Aorta (tissue), 5 donors: ENCODE measurements around the gene TMEM69. TPM values are rescaled to one million over a fixed set of nuclear protein-coding genes. Genes with fewer than 3 reads are reported as not detected.
"Not testable (repeated sequence)": the region's sequence is repeated elsewhere in the genome, so short reads cannot be mapped to it uniquely, and the experiment has no call there.

Experiments
- ATAC-seq: fragments of 200-7000 bp; cut with Tn5 transposase; one replicate; pipeline ENCODE4 v1.9.1; 2022; ENCODE audit warnings: moderate library complexity; ENCODE audit not compliant: low FRiP score
- DNase-seq, 2 donors: peaks; one replicate each; pipeline ENCODE4 v3.0.0-alpha.2; 2020
- H3K27ac ChIP-seq, 2 donors: one replicate each; pipeline ENCODE4 v1.5.1; 2013; ENCODE audit warnings: low read length in 2 of 2, mild to moderate bottlenecking in 2 of 2, moderate library complexity in 2 of 2, control low read depth in 1 of 2, inconsistent platforms in 1 of 2, low read depth in 1 of 2
- H3K27me3 ChIP-seq, 2 donors: one replicate each; pipeline ENCODE4 v1.6.1; 2013; ENCODE audit warnings: control low read depth in 1 of 2, low read length in 1 of 2, mild to moderate bottlenecking in 1 of 2, moderate library complexity in 1 of 2; ENCODE audit not compliant: insufficient read depth in 2 of 2, control insufficient read depth in 1 of 2
- H3K36me3 ChIP-seq, 2 donors: one replicate each; pipeline ENCODE4 v1.6.1; 2013; ENCODE audit warnings: control low read depth in 1 of 2, low read length in 1 of 2, mild to moderate bottlenecking in 1 of 2; ENCODE audit not compliant: insufficient read depth in 2 of 2, control insufficient read depth in 1 of 2
- H3K4me1 ChIP-seq, 2 donors: one replicate each; pipeline ENCODE4 v1.6.1; 2013; ENCODE audit warnings: low read length in 2 of 2, control low read depth in 1 of 2, mild to moderate bottlenecking in 1 of 2, moderate library complexity in 1 of 2; ENCODE audit not compliant: insufficient read depth in 2 of 2, control insufficient read depth in 1 of 2
- H3K4me3 ChIP-seq, 2 donors: one replicate each; pipeline ENCODE4 v1.5.1; 2013; ENCODE audit warnings: low read length in 2 of 2, control low read depth in 1 of 2, mild to moderate bottlenecking in 1 of 2
- H3K9me3 ChIP-seq: one replicate; pipeline ENCODE4 v1.6.1; 2013; ENCODE audit warnings: mild to moderate bottlenecking, low read length; ENCODE audit not compliant: control insufficient read depth
- WGBS, 2 donors: extraction: QIAGEN DNeasy Blood & Tissue Kit; methylation state at CpG; one replicate each; pipeline ENCODE4 v1.1.7; 2013; 5-methylcytosine and 5-hydroxymethylcytosine counted together
- intact Hi-C, 2 donors: fragments of 100-400 bp; cut with DNase I; formaldehyde crosslinking; loops; one replicate each; pipeline versions ENCODE4 v1.14.2 to v1.15.0; 2022
- polyA plus RNA-seq, 2 donors: library from polyadenylated mRNA; stranded (reverse); fragments of 200-250 nt; gene quantifications; one replicate each; pipeline ENCODE4 v1.2.3, GENCODE V29; 2013
- total RNA-seq, 2 donors: library from RNA; stranded (reverse); fragmentation: NEBNext Ultra II Directional; extraction: Animal tissue kit (Norgen Biotek cat#: 25700); gene quantifications; one replicate each; pipeline ENCODE4 v1.2.1, GENCODE V29; 2021
- donor health status: healthy with polysubstance abuse.
- donor health status: Bipolar disorder and iron deficiency.
- donor health status: DM: no; HTN: no; CAD: no.
- donor health status: DM: no; HTN: no; CAD: no.
- donor health status: DM: yes; HTN: yes; CAD: no.

The TMEM69 gene
- total and polyA plus RNA-seq, 4 donors, result 10.4 to 18.9 (median 15.7) TPM

DNA sequence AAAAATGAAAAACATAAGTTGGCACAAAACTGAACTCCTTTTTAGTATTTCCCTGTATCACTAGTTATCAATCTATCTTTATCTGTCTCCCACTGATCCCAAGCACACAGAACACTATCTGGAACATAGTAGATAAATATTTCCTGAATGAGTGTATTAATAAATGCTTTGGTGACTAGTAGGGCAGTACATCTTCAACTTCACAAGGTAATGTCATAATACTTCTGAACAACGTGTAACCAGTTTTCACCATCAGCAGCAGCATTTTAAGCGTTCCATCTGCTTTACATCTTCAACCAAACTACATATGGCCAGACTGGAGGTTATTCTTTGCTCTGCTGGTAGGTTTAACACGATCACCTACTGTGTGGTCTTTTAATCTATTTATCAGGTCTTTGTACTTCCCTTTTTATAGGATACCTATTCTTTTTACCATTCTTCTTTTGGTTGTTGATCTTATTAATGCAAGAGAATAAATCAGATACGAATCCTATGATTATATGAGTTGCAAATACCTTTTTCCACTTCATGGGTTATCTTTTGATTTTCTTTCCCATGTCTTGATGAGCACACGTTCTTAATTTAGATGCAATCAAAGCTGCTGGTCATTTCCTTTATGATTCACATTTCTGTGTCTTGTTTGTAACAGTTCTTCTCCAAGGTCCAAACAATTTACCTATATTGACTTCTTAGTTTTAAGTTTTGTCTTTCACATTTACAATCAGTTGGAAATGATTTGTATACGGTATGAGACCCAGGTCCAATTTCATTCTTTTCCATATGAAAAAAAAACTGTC lies 17.9 kb upstream of the TMEM69 start:
- intact Hi-C loops, result no loop called here
- DNase-seq (no peak), ATAC-seq (no peak)
- Histone ChIP-seq H3K4me3 (no peak overlapping the region), H3K27me3 (no peaks in the 10 kb centered on the region), H3K4me1 (peaks cover 2 to 8% of the 10 kb centered on the region in 2 donors), H3K9me3 (no peaks in the 10 kb centered on the region), H3K36me3 (peaks cover 0 to 2% of the 10 kb centered on the region in 2 donors), H3K27ac (no peak overlapping the region)
- 72% methylated on average over 6 of the region's 6 CpGs for WGBS, 2 donors

DNA sequence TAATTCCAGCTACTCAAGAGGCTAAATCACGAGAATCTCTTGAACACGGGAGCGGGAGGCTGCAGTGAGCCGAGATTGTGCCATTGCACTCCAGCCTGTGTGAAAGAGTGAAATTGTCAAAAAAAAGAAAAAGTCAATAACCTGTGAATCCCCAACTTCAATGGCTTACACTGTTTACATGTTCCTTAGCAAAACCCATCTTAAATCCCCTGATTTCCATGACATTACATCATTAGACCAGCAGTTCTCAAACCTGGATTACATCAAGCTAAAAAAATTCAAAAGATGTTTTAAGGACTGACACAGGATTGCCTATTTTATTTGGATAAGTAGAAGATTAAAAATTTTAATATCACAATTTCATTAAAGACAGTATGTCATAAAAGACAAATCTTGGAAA lies 14.0 kb upstream of the TMEM69 start:
- Histone ChIP-seq H3K9me3 (no peaks in the 10 kb centered on the region), H3K27ac (no peak overlapping the region), H3K27me3 (no peaks in the 10 kb centered on the region), H3K4me1 (peaks cover 2 to 8% of the 10 kb centered on the region in 2 donors), H3K4me3 (no peak overlapping the region), H3K36me3 (peaks cover 0 to 2% of the 10 kb centered on the region in 2 donors)
- no peak for ATAC-seq
- DNase-seq, result no peak
- intact Hi-C loops, result no loop called here
- WGBS, 2 donors, result 90 to 94% methylated on average over 4 of the region's 4 CpGs

DNA sequence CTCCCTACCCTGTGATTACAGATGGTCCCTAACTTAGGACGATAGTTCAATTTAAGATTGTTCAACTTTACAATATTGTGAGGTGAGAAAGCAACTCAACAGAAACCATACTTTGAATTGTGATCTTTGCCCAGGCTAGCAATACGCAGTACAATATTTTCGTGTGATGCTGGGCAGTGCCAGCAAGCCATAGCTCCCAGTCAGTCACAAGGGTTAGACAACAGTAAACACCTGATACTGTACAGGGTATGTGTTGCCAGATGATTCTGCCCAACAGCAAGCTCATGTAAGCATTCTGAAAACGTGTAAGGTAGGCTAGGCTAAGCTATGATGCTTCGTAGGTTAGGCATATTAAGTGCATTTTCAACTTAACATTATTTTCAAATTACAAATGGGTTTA lies 13.5 kb upstream of the TMEM69 start:
- H3K4me3 ChIP-seq, result no peak overlapping the region
- intact Hi-C loops, result no loop called here
- no peaks in the 10 kb centered on the region for H3K9me3 ChIP-seq
- H3K36me3 ChIP-seq, result peaks cover 0 to 2% of the 10 kb centered on the region in 2 donors
- peak overlapping the region in 1 of 2 donors; percentile 36 for H3K27ac ChIP-seq
- H3K4me1 ChIP-seq, result peaks cover 4 to 6% of the 10 kb centered on the region in 2 donors
- DNase-seq, result no peak
- ATAC-seq, result no peak
- H3K27me3 ChIP-seq, result no peaks in the 10 kb centered on the region
- 82 to 86% methylated on average over 5 of the region's 5 CpGs for WGBS, 2 donors

DNA sequence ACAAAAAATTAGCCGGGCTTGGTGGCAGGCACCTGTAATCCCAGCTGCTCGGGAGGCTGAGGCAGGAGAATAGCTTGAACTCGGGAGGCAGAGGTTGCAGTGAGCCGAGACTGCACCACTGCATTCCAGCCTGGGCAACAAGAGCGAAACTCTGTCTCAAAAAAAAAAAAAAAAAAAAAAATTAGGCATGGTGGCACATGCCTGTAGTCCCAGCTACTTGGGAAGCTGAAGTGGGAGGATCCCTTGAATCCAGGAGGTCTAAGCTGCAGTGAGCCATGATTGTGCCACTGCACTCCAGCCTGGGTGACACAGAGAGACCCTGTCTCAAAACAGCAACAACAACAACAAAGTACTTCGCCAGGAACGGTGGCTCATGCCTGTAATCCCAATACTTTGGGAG lies 11.4 kb upstream of the TMEM69 start:
- ATAC-seq, H3K4me1 ChIP-seq: not testable (repeated sequence)

DNA sequence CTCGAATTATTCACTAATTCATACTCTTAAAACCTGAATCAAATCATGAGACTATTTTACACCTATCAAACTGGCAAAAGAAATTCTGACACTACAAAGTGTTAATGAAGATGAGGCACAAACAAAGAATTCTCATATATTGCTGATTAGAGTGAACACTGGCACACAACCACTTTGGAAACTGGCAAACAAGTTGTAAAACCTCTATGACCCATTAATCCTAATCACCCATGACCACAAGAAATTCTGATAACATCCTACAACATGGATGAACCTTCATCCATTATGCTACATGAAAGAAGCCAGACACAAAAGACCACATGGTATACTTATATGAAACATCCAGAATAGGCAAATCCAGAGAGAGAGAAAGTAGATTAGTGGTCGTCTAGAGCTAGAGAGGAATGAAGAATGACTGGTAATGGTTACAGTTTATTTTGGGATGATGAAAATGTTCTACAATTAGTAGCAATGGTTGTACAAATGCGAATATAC lies 10.2 kb upstream of the TMEM69 start:
- ATAC-seq, result no peak
- Histone ChIP-seq H3K27ac (peak overlapping the region in 1 of 2 donors; percentile 14), H3K4me3 (no peak overlapping the region), H3K27me3 (no peaks in the 10 kb centered on the region), H3K9me3 (no peaks in the 10 kb centered on the region), H3K36me3 (peaks cover 0 to 2% of the 10 kb centered on the region in 2 donors), H3K4me1 (peaks cover 6% of the 10 kb centered on the region in 2 donors)
- WGBS, 2 donors, result 51 to 56% methylated on average over 3 of the region's 3 CpGs
- intact Hi-C loops, result no loop called here
- DNase-seq, result no peak

More for the DNA sequence above, 11.4 kb upstream of the TMEM69 start:
- DNase-seq, intact Hi-C loops, H3K27me3 ChIP-seq, H3K36me3 ChIP-seq, H3K27ac ChIP-seq, H3K9me3 ChIP-seq, H3K4me3 ChIP-seq: not testable (repeated sequence)
- 85 to 93% methylated on average over 6 to 7 of the region's 7 CpGs for WGBS, 2 donors

DNA sequence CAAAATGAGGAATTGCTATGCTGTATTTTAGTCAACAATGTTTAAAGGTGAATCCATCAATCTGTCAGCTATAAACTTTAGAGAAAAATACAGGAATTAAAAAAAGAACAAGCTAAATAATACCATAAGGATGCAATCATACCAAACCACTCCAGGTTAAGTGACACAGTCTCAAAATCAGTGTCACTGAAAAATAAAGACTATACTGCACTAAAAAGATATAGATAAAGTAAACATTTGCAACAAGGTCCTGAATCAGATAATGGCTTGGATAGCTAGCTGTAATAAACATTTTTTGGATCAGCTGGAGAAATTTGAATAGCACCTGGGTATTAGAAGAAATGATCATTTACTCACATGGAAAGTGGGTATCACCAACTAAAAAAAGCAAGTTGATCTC lies 9.5 kb upstream of the TMEM69 start:
- peaks cover 0 to 2% of the 10 kb centered on the region in 2 donors for H3K36me3 ChIP-seq
- H3K4me1 ChIP-seq, result peaks cover 6% of the 10 kb centered on the region in 2 donors
- ATAC-seq (no peak), DNase-seq (no peak)
- H3K27ac ChIP-seq, result peak overlapping the region in 1 of 2 donors; percentile 14
- no peaks in the 10 kb centered on the region for H3K27me3 ChIP-seq
- intact Hi-C loops, result no loop called here
- H3K4me3 ChIP-seq, result no peak overlapping the region
- no peaks in the 10 kb centered on the region for H3K9me3 ChIP-seq

DNA sequence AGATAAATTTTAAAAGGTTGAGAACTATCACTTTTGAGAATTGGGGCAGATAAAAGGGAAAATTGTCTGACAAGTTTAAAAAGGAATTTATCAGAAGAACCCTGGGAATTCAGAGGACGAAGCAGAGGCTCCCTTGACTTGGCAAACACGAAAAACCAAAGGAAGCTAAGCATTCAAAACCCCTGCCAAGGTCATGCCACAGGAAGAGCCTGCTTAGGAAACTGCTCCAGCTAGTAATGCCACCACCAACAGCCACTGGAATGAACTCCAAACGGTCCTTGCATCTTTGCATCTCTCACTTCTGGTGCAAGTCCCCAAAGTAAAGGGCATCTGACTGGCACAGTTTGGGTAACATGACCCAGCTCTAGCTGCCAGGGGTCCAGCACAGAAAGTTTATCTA lies 8.9 kb upstream of the TMEM69 start:
- H3K27me3 ChIP-seq, result no peaks in the 10 kb centered on the region
- intact Hi-C loops, result no loop called here
- peaks cover 5 to 9% of the 10 kb centered on the region in 2 donors for H3K4me1 ChIP-seq
- peak overlapping the region; percentile 18 to 67 for H3K27ac ChIP-seq
- ATAC-seq (no peak), DNase-seq (no peak)
- H3K9me3 ChIP-seq, result no peaks in the 10 kb centered on the region
- 0 to 3% methylated on average over 3 of the region's 3 CpGs for WGBS, 2 donors
- no peak overlapping the region for H3K4me3 ChIP-seq
- H3K36me3 ChIP-seq, result peaks cover 0 to 2% of the 10 kb centered on the region in 2 donors

DNA sequence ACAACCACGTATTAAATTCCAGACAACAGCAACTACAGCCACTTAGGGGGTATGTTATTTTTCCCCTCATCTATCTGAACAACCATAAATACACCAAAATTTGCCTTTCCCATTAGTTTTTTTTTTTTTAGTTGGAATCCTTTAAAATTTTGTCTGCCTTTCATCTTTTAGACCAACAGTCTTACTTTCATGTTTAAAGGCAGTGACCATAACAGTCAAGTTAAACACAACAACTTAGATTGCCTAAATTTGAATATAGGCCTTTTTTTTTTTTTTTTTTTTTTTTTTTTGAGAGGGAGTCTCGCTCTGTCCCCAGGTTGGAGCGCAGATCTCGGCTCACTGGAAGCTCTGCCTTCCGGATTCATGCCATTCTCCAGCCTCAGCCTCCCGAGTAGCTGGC lies 5.0 kb upstream of the TMEM69 start:
- Histone ChIP-seq H3K27ac (no peak overlapping the region), H3K9me3 (no peaks in the 10 kb centered on the region), H3K4me3 (no peak overlapping the region), H3K27me3 (no peaks in the 10 kb centered on the region), H3K4me1 (peaks cover 5% of the 10 kb centered on the region in 2 donors), H3K36me3 (no peaks in the 10 kb centered on the region)
- intact Hi-C loops, result loop anchor here in 1 of 2 donors (10.0 kb wide), 1 partner anchor 202 kb away; no protein-coding TSS in a partner anchor
- 87 to 88% methylated on average over 6 of the region's 6 CpGs for WGBS, 2 donors
- no peak for DNase-seq
- ATAC-seq, result no peak

DNA sequence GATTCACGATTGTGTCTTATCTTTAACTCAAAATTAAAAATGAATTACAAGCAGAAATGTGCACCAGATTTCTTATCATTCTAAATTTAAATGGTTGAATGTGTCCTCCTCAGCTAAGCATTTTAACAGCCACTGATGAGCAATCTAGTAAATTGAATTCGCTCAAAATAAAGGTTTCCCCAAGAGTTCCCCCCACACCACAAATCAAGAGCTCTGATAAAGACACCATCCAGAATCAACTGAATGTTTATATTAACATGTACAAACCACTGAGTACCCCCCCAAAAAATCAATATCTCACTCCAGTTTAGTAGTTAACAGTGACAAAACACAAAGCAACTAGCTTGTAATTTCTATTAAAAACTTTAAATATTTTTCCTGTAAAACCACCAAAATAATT lies 3.6 kb upstream of the TMEM69 start:
- Histone ChIP-seq H3K9me3 (no peaks in the 10 kb centered on the region), H3K36me3 (no peaks in the 10 kb centered on the region), H3K27ac (no peak overlapping the region), H3K4me3 (peak overlapping the region in 1 of 2 donors; percentile 5), H3K27me3 (no peaks in the 10 kb centered on the region), H3K4me1 (peaks cover 2 to 5% of the 10 kb centered on the region in 2 donors)
- ATAC-seq (no peak), DNase-seq (no peak)
- intact Hi-C loops, result loop anchor here in 1 of 2 donors (10.0 kb wide), 1 partner anchor 200 kb away; no protein-coding TSS in a partner anchor
- WGBS, 2 donors, result 35 to 37% methylated on average over 2 of the region's 2 CpGs
